Mesenchymal stem cell (in vitro differentiated cells and primary cell): ENCODE results near the gene CEP112.
A peak's percentile ranks its signal among the peaks of the same experiment; 100 is the strongest.

Source experiments
- DNase-seq: peaks from one replicate; pipeline ENCODE4 v3.0.0-alpha.2; 2013
- H2AFZ ChIP-seq: one replicate; pipeline ENCODE4 v1.6.1; 2013; ENCODE audit warnings: low read depth, mild to moderate bottlenecking, control low read depth, inconsistent platforms, low read length, moderate library complexity
- H2AK5ac ChIP-seq: 2 replicates; pipeline ENCODE4 v1.6.1; 2013; ENCODE audit warnings: low read length, moderate library complexity, mild to moderate bottlenecking, inconsistent platforms; ENCODE audit not compliant: severe bottlenecking
- H2BK120ac ChIP-seq: one replicate; pipeline ENCODE4 v1.6.1; 2013; ENCODE audit warnings: low read depth, mild to moderate bottlenecking, inconsistent platforms, low read length, moderate library complexity
- H2BK12ac ChIP-seq, 2 experiments: one replicate each; pipeline ENCODE4 v1.6.1; 2013; ENCODE audit warnings: inconsistent platforms in 2 of 2, low read length in 2 of 2, mild to moderate bottlenecking in 2 of 2, moderate library complexity in 2 of 2, control low read depth in 1 of 2
- H2BK15ac ChIP-seq: one replicate; pipeline ENCODE4 v1.6.1; 2013; ENCODE audit warnings: mild to moderate bottlenecking, low read depth, inconsistent platforms; ENCODE audit not compliant: poor library complexity, severe bottlenecking
- H2BK5ac ChIP-seq: 2 replicates; pipeline ENCODE4 v1.6.1; 2013; ENCODE audit warnings: low read depth, mild to moderate bottlenecking, low read length, control low read depth, inconsistent platforms; ENCODE audit not compliant: poor library complexity, severe bottlenecking
- H3K14ac ChIP-seq, 2 experiments: one replicate each; pipeline ENCODE4 v1.6.1; 2013; ENCODE audit warnings: inconsistent platforms in 2 of 2, low read length in 2 of 2, control low read depth in 1 of 2, mild to moderate bottlenecking in 1 of 2, moderate library complexity in 1 of 2
- H3K18ac ChIP-seq, 2 experiments: one replicate each; pipeline ENCODE4 v1.6.1; 2013; ENCODE audit warnings: inconsistent platforms in 2 of 2, low read length in 2 of 2, control low read depth in 1 of 2, low read depth in 1 of 2, mild to moderate bottlenecking in 1 of 2
- H3K23ac ChIP-seq, 2 experiments: one replicate each; pipeline ENCODE4 v1.6.1; 2013; ENCODE audit warnings: inconsistent platforms in 2 of 2, low read length in 2 of 2, mild to moderate bottlenecking in 2 of 2, moderate library complexity in 2 of 2, control low read depth in 1 of 2
- H3K27ac ChIP-seq: 2 replicates; pipeline ENCODE4 v1.5.1; 2013; ENCODE audit warnings: mild to moderate bottlenecking, moderate library complexity, low read length, control low read depth, inconsistent platforms; ENCODE audit not compliant: poor library complexity, severe bottlenecking
- H3K27me3 ChIP-seq, 2 experiments: 2 replicates each; pipeline versions ENCODE4 v1.6.1 to v1.7.0; 2013; ENCODE audit warnings: low read length in 2 of 2, mild to moderate bottlenecking in 2 of 2, moderate library complexity in 2 of 2, control low read depth in 1 of 2, inconsistent platforms in 1 of 2; ENCODE audit not compliant: control insufficient read depth in 1 of 2, insufficient read depth in 1 of 2
- H3K36me3 ChIP-seq, 2 experiments: 2 replicates each; pipeline versions ENCODE4 v1.6.1 to v1.7.0; 2013; ENCODE audit warnings: low read length in 2 of 2, control low read depth in 1 of 2, inconsistent platforms in 1 of 2, low read depth in 1 of 2, mild to moderate bottlenecking in 1 of 2; ENCODE audit not compliant: insufficient read depth in 2 of 2, control insufficient read depth in 1 of 2
- H3K4ac ChIP-seq, 2 experiments: one replicate each; pipeline ENCODE4 v1.6.1; 2013; ENCODE audit warnings: inconsistent platforms in 2 of 2, low read length in 2 of 2, mild to moderate bottlenecking in 2 of 2, moderate library complexity in 2 of 2, control low read depth in 1 of 2, low read depth in 1 of 2
- H3K4me1 ChIP-seq: 2 replicates; pipeline ENCODE4 v1.6.1; 2013; ENCODE audit warnings: low read depth, low read length, control low read depth; ENCODE audit not compliant: control insufficient read depth, insufficient read depth
- H3K4me2 ChIP-seq: 2 replicates; pipeline ENCODE4 v1.6.1; 2013; ENCODE audit warnings: low read length, mild to moderate bottlenecking, inconsistent platforms; ENCODE audit not compliant: poor library complexity, severe bottlenecking
- H3K4me3 ChIP-seq, 2 experiments: 2 replicates each; pipeline versions ENCODE4 v1.5.1 to v1.7.0; 2013; ENCODE audit warnings: low read length in 2 of 2, mild to moderate bottlenecking in 2 of 2, control low read depth in 1 of 2, low read depth in 1 of 2; ENCODE audit not compliant: insufficient read depth in 1 of 2
- H3K79me1 ChIP-seq: replicated peaks from 2 replicates; pipeline ENCODE4 v1.6.1; 2013; ENCODE audit warnings: mild to moderate bottlenecking, control low read depth, low read length, inconsistent platforms; ENCODE audit not compliant: poor library complexity, severe bottlenecking
- H3K9ac ChIP-seq: 2 replicates; pipeline ENCODE4 v1.7.0; 2013; ENCODE audit warnings: mild to moderate bottlenecking, low read length, moderate library complexity
- H3K9me3 ChIP-seq: 2 replicates; pipeline ENCODE4 v1.7.0; 2013; ENCODE audit warnings: mild to moderate bottlenecking, low read length; ENCODE audit not compliant: control insufficient read depth
- H4K8ac ChIP-seq: one replicate; pipeline ENCODE4 v1.6.1; 2013; ENCODE audit warnings: inconsistent platforms, mild to moderate bottlenecking, low read length, moderate library complexity
- H4K91ac ChIP-seq: one replicate; pipeline ENCODE4 v1.6.1; 2013; ENCODE audit warnings: mild to moderate bottlenecking, low read length, inconsistent platforms
- WGBS: methylation state at CpG from one replicate; pipeline ENCODE4 v1.1.7; 2013; ENCODE audit warnings: mixed read lengths; 5-methylcytosine and 5-hydroxymethylcytosine counted together

CEP112 gene

GRCh38 chr17:65925606-65926307, 266.2 kb downstream of the CEP112 start:
- DNase-seq: no peak
- no peak overlapping the region for H3K18ac ChIP-seq
- H2BK15ac ChIP-seq: no peak overlapping the region
- H2AK5ac ChIP-seq: no peak overlapping the region
- no peaks in the 10 kb centered on the region for H3K27me3 ChIP-seq
- no peak overlapping the region for H3K4me3 ChIP-seq
- no peaks in the 10 kb centered on the region for H3K4me1 ChIP-seq
- H2BK12ac ChIP-seq: no peak overlapping the region
- no peaks in the 10 kb centered on the region for H3K79me1 ChIP-seq
- no peak overlapping the region for H3K9ac ChIP-seq
- WGBS: 94% methylated on average over 8 of the region's 8 CpGs
- no peak overlapping the region for H3K27ac ChIP-seq
- peaks cover 0 to 4% of the 10 kb centered on the region in 2 experiments for H3K36me3 ChIP-seq
- H3K14ac ChIP-seq: no peak overlapping the region
- H3K4ac ChIP-seq: no peak overlapping the region
- H4K8ac ChIP-seq: no peak overlapping the region
- no peak overlapping the region for H4K91ac ChIP-seq
- no peak overlapping the region for H2BK5ac ChIP-seq
- H3K23ac ChIP-seq: no peak overlapping the region
- no peak overlapping the region for H2AFZ ChIP-seq
- H3K4me2 ChIP-seq: no peak overlapping the region
- no peak overlapping the region for H2BK120ac ChIP-seq
- H3K9me3 ChIP-seq: no peaks in the 10 kb centered on the region

GRCh38 chr17:65920996-65921395, 270.9 kb downstream of the CEP112 start:
- Histone ChIP-seq H3K4me3 (no peak overlapping the region), H2AK5ac (no peak overlapping the region), H2BK120ac (no peak overlapping the region), H2BK5ac (no peak overlapping the region), H2AFZ (no peak overlapping the region), H3K9ac (no peak overlapping the region), H3K27me3 (no peaks in the 10 kb centered on the region), H3K27ac (no peak overlapping the region), H3K14ac (no peak overlapping the region), H3K18ac (peak overlapping the region in 1 of 2 experiments; percentile 8), H3K36me3 (no peaks in the 10 kb centered on the region), H2BK15ac (no peak overlapping the region), H3K4me1 (no peaks in the 10 kb centered on the region), H3K9me3 (no peaks in the 10 kb centered on the region), H3K4ac (no peak overlapping the region), H3K79me1 (peaks cover 2% of the 10 kb centered on the region), H3K23ac (no peak overlapping the region), H2BK12ac (no peak overlapping the region), H3K4me2 (no peak overlapping the region), H4K91ac (no peak overlapping the region), H4K8ac (no peak overlapping the region)
- DNase-seq: no peak
- WGBS: 85% methylated on average over 5 of the region's 6 CpGs

- H3K9me3 ChIP-seq: no peaks in the 10 kb centered on the region
- no peak overlapping the region for H4K8ac ChIP-seq
- no peak for DNase-seq
- 77% methylated on average over 5 of the region's 5 CpGs for WGBS
- no peak overlapping the region for H3K4me2 ChIP-seq
- H3K27ac ChIP-seq: no peak overlapping the region
- H2BK12ac ChIP-seq: no peak overlapping the region
- no peak overlapping the region for H3K18ac ChIP-seq
- H3K79me1 ChIP-seq: peaks cover 2% of the 10 kb centered on the region
- no peak overlapping the region for H2AFZ ChIP-seq
- H3K4ac ChIP-seq: no peak overlapping the region
- H3K23ac ChIP-seq: no peak overlapping the region
- no peaks in the 10 kb centered on the region for H3K36me3 ChIP-seq
- H2BK120ac ChIP-seq: no peak overlapping the region
- H4K91ac ChIP-seq: no peak overlapping the region
- peak overlapping the region; percentile 47 for H3K9ac ChIP-seq
- H3K14ac ChIP-seq: no peak overlapping the region
- H2BK5ac ChIP-seq: no peak overlapping the region
- H2AK5ac ChIP-seq: no peak overlapping the region
- no peak overlapping the region for H3K4me3 ChIP-seq
- no peaks in the 10 kb centered on the region for H3K4me1 ChIP-seq
- H2BK15ac ChIP-seq: no peak overlapping the region
- H3K27me3 ChIP-seq: no peaks in the 10 kb centered on the region
Observed at GRCh38 chr17:65918916-65919315, 273.0 kb downstream of the CEP112 start.

DNA sequence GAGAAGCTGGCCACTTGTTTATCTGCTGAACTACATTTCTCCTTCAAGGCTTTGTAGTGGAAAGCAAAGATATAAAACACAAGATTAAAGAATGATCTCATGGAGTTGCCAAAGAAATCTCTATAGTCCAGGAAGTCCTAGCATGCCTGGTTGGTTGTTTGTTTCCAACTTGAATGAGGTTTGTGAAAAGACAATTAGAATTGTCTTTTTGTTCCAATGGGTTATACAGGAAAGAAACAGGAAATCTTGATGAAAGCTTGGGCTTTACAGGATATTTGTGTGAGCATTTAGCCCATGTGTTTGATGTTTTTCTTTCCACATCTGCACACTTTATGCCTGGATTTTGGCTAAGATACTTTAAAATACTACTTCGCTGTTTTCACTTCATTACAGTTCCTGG, 273.4 kb downstream of the CEP112 start:
- Histone ChIP-seq H3K9me3 (no peaks in the 10 kb centered on the region), H4K91ac (no peak overlapping the region), H2BK15ac (no peak overlapping the region), H3K36me3 (peaks cover 0 to 1% of the 10 kb centered on the region in 2 experiments), H3K14ac (no peak overlapping the region), H3K9ac (peak overlapping the region; percentile 47), H2BK12ac (no peak overlapping the region), H3K4me3 (no peak overlapping the region), H2BK5ac (no peak overlapping the region), H2BK120ac (no peak overlapping the region), H3K79me1 (peaks cover 2% of the 10 kb centered on the region), H4K8ac (no peak overlapping the region), H3K23ac (no peak overlapping the region), H3K18ac (no peak overlapping the region), H3K4me1 (no peaks in the 10 kb centered on the region), H3K4ac (no peak overlapping the region), H3K4me2 (no peak overlapping the region), H2AK5ac (no peak overlapping the region), H3K27ac (no peak overlapping the region), H3K27me3 (no peaks in the 10 kb centered on the region), H2AFZ (no peak overlapping the region)
- WGBS: 100% methylated on average over 1 of the region's 1 CpG
- DNase-seq: no peak
